BLaER1 treated with 17β-estradiol and CSF1 and Interleukin-3, amounts not matched to agents 10 nM and 100 nM (cell line): ENCODE measurements around the gene GLIPR1.
"Not testable (repeated sequence)": the region's sequence is repeated elsewhere in the genome, so short reads cannot be mapped to it uniquely, and the experiment has no call there.

Experiments
- H3K27ac ChIP-seq, 11 experiments: shearing (Covaris generic); formaldehyde crosslinking; 2 replicates each; pipeline ENCODE4 v1.8.1; 2022
- H3K27me3 ChIP-seq, 11 experiments: shearing (Covaris generic); formaldehyde crosslinking; 2 replicates each; pipeline ENCODE4 v1.8.1; 2022
- H3K36me3 ChIP-seq, 11 experiments: shearing (Covaris generic); formaldehyde crosslinking; 2 replicates each; pipeline ENCODE4 v1.8.1; 2022
- H3K4me1 ChIP-seq, 10 experiments: shearing (Covaris generic); formaldehyde crosslinking; 2 replicates each; pipeline ENCODE4 v1.8.1; 2022
- H3K4me2 ChIP-seq, 11 experiments: shearing (Covaris generic); formaldehyde crosslinking; 2 replicates each; pipeline ENCODE4 v1.8.1; 2022
- H3K4me3 ChIP-seq, 10 experiments: shearing (Covaris generic); formaldehyde crosslinking; 2 replicates each; pipeline ENCODE4 v1.8.1; 2022
- H3K9ac ChIP-seq, 11 experiments: shearing (Covaris generic); formaldehyde crosslinking; 2 replicates each; pipeline ENCODE4 v1.8.1; 2022
- H3K9me3 ChIP-seq, 11 experiments: shearing (Covaris generic); formaldehyde crosslinking; replicated peaks in 1 of 11; 2 replicates each; pipeline ENCODE4 v1.8.1; 2022
- H4K20me1 ChIP-seq, 11 experiments: shearing (Covaris generic); formaldehyde crosslinking; 2 replicates each; pipeline ENCODE4 v1.8.1; 2022
- Cebpa-rat ChIP-seq, 11 experiments: shearing (Covaris generic); IDR thresholded peaks; 2 replicates each; pipeline ENCODE4 v1.8.1; 2022

The GLIPR1 gene

GRCh38 chr12:75443709-75444108, 36.8 kb upstream of the GLIPR1 start:
- no peak for TF ChIP-seq Cebpa-rat (IDR thresholded peaks at IDR 0.05)
- H3K36me3 ChIP-seq, result no peaks in the 10 kb centered on the region
- H3K4me2 ChIP-seq, result peak overlapping the region in 3 of 11 experiments; percentile 29 to 44 (median 30); a peak in 5 of 22 replicates
- H3K9ac ChIP-seq, result no peak overlapping the region
- H4K20me1 ChIP-seq, result no peaks in the 10 kb centered on the region
- H3K4me3 ChIP-seq, result no peak overlapping the region
- H3K9me3 ChIP-seq, result peaks cover 0 to 19% (median 7%) of the 10 kb centered on the region in 11 experiments; a peak in 9 of 22 replicates
- H3K4me1 ChIP-seq, result peaks cover 0 to 26% (median 1%) of the 10 kb centered on the region in 10 experiments; a peak in 13 of 20 replicates
- no peak overlapping the region for H3K27ac ChIP-seq
- no peaks in the 10 kb centered on the region for H3K27me3 ChIP-seq

GRCh38 chr12:75444429-75445136, 36.0 kb upstream of the GLIPR1 start:
- Histone ChIP-seq H3K4me1 (peaks cover 0 to 25% (median 0%) of the 10 kb centered on the region in 10 experiments; a peak in 8 of 20 replicates), H3K9ac (no peak overlapping the region), H4K20me1 (no peaks in the 10 kb centered on the region), H3K4me2 (peak overlapping the region in 4 of 11 experiments; percentile 1 to 44 (median 14); a peak in 6 of 22 replicates), H3K4me3 (no peak overlapping the region), H3K36me3 (no peaks in the 10 kb centered on the region), H3K27ac (no peak overlapping the region; a peak in 2 of 22 replicates), H3K9me3 (peaks cover 0 to 19% (median 7%) of the 10 kb centered on the region in 11 experiments; a peak in 9 of 22 replicates), H3K27me3 (no peaks in the 10 kb centered on the region)
- TF ChIP-seq Cebpa-rat (IDR thresholded peaks at IDR 0.05), result no peak

- not testable (repeated sequence) for H4K20me1 ChIP-seq, H3K4me3 ChIP-seq, H3K27ac ChIP-seq, H3K36me3 ChIP-seq, H3K27me3 ChIP-seq, H3K9ac ChIP-seq
- Histone ChIP-seq H3K9me3 (peaks cover 0 to 19% (median 7%) of the 10 kb centered on the region in 11 experiments; a peak in 9 of 22 replicates), H3K4me2 (peak overlapping the region in 2 of 11 experiments; percentile 19 to 44; a peak in 3 of 22 replicates), H3K4me1 (peaks cover 0 to 25% (median 0%) of the 10 kb centered on the region in 10 experiments; a peak in 8 of 20 replicates)
Observed at GRCh38 chr12:75445137-75445507, 35.4 kb upstream of the GLIPR1 start.

- peaks cover 0 to 5% (median 3%) of the 10 kb centered on the region in 11 experiments; a peak in 8 of 22 replicates for H3K9me3 ChIP-seq
- H3K27ac ChIP-seq, result no peak overlapping the region
- no peaks in the 10 kb centered on the region for H3K27me3 ChIP-seq
- H3K36me3 ChIP-seq, result no peaks in the 10 kb centered on the region
- H3K4me1 ChIP-seq, result peaks cover 0 to 25% (median 0%) of the 10 kb centered on the region in 10 experiments; a peak in 8 of 20 replicates
- no peak overlapping the region for H3K4me2 ChIP-seq
- no peak for TF ChIP-seq Cebpa-rat (IDR thresholded peaks at IDR 0.05)
- H4K20me1 ChIP-seq, result no peaks in the 10 kb centered on the region
- H3K9ac ChIP-seq, result no peak overlapping the region
- H3K4me3 ChIP-seq, result no peak overlapping the region
Observed at GRCh38 chr12:75446857-75447256, 33.7 kb upstream of the GLIPR1 start.

- Histone ChIP-seq H3K4me1 (peaks cover 0 to 26% (median 0%) of the 10 kb centered on the region in 10 experiments; a peak in 8 of 20 replicates), H3K27ac (no peak overlapping the region), H3K4me2 (no peak overlapping the region), H3K9ac (no peak overlapping the region), H3K27me3 (no peaks in the 10 kb centered on the region), H3K4me3 (no peak overlapping the region), H4K20me1 (no peaks in the 10 kb centered on the region), H3K36me3 (no peaks in the 10 kb centered on the region), H3K9me3 (no peaks in the 10 kb centered on the region)
- no peak for TF ChIP-seq Cebpa-rat (IDR thresholded peaks at IDR 0.05)
Observed at GRCh38 chr12:75447691-75448393, 32.7 kb upstream of the GLIPR1 start.

GRCh38 chr12:75452675-75453330, 27.8 kb upstream of the GLIPR1 start:
- Histone ChIP-seq H3K4me1 (peaks cover 0 to 39% (median 5%) of the 10 kb centered on the region in 10 experiments; a peak in 10 of 20 replicates), H3K9me3 (peaks cover 5 to 31% (median 22%) of the 10 kb centered on the region in 11 experiments), H3K27me3 (no peaks in the 10 kb centered on the region), H4K20me1 (no peaks in the 10 kb centered on the region), H3K36me3 (no peaks in the 10 kb centered on the region), H3K4me3 (no peak overlapping the region), H3K27ac (no peak overlapping the region; a peak in 1 of 22 replicates), H3K9ac (no peak overlapping the region), H3K4me2 (no peak overlapping the region)
- no peak for TF ChIP-seq Cebpa-rat (IDR thresholded peaks at IDR 0.05)

GRCh38 chr12:75455839-75456238, 24.7 kb upstream of the GLIPR1 start:
- Histone ChIP-seq H3K9ac (no peak overlapping the region), H3K4me2 (peak overlapping the region in 4 of 11 experiments; percentile 29 to 52 (median 38); a peak in 6 of 22 replicates), H3K9me3 (peaks cover 28 to 57% (median 42%) of the 10 kb centered on the region in 11 experiments), H3K36me3 (peaks cover 0 to 11% (median 0%) of the 10 kb centered on the region in 11 experiments; a peak in 1 of 22 replicates), H3K27me3 (no peaks in the 10 kb centered on the region), H3K4me3 (no peak overlapping the region), H3K4me1 (peaks cover 0 to 41% (median 5%) of the 10 kb centered on the region in 10 experiments; a peak in 10 of 20 replicates), H3K27ac (peak overlapping the region in 6 of 11 experiments; percentile 17 to 67 (median 38); a peak in 9 of 22 replicates), H4K20me1 (no peaks in the 10 kb centered on the region)
- no peak for TF ChIP-seq Cebpa-rat (IDR thresholded peaks at IDR 0.05)

- Histone ChIP-seq H3K4me2 (peak overlapping the region in 3 of 11 experiments; percentile 2 to 35 (median 6); a peak in 5 of 22 replicates), H3K9ac (no peak overlapping the region; a peak in 1 of 22 replicates)
- no peak for TF ChIP-seq Cebpa-rat (IDR thresholded peaks at IDR 0.05)
Observed at GRCh38 chr12:75457191-75457590, 23.4 kb upstream of the GLIPR1 start.

GRCh38 chr12:75457866-75458265, 22.7 kb upstream of the GLIPR1 start:
- not testable (repeated sequence) for H3K27me3 ChIP-seq, H3K4me3 ChIP-seq, H3K9ac ChIP-seq, H4K20me1 ChIP-seq, H3K4me2 ChIP-seq
- H3K9me3 ChIP-seq, result peaks cover 28 to 66% (median 42%) of the 10 kb centered on the region in 11 experiments
- peaks cover 0 to 11% (median 0%) of the 10 kb centered on the region in 11 experiments; a peak in 1 of 22 replicates for H3K36me3 ChIP-seq
- H3K27ac ChIP-seq, result peak overlapping the region in 9 of 11 experiments; percentile 40 to 67 (median 51); a peak in 15 of 22 replicates
- H3K4me1 ChIP-seq, result peaks cover 0 to 41% (median 5%) of the 10 kb centered on the region in 10 experiments; a peak in 10 of 20 replicates

More at GRCh38 chr12:75457191-75457590, 23.4 kb upstream of the GLIPR1 start:
- Histone ChIP-seq H3K27me3 (no peaks in the 10 kb centered on the region), H3K36me3 (peaks cover 0 to 11% (median 0%) of the 10 kb centered on the region in 11 experiments; a peak in 1 of 22 replicates), H3K27ac (peak overlapping the region in 10 of 11 experiments; percentile 10 to 67 (median 51); a peak in 17 of 22 replicates), H3K9me3 (peaks cover 28 to 66% (median 42%) of the 10 kb centered on the region in 11 experiments), H4K20me1 (no peaks in the 10 kb centered on the region), H3K4me3 (no peak overlapping the region; a peak in 1 of 20 replicates), H3K4me1 (peaks cover 0 to 41% (median 5%) of the 10 kb centered on the region in 10 experiments; a peak in 10 of 20 replicates)
